HepG2 (cell line): ENCODE results near the gene INF2. TPM values are rescaled to one million over a fixed set of nuclear protein-coding genes. Genes with fewer than 3 reads are reported as not detected.

Experiments used
- ATF7 ChIP-seq, 2 experiments: fragments of 450-650 bp in 1 of 2; sonication (generic) in 1 of 2; formaldehyde crosslinking in 1 of 2; IDR thresholded peaks; 2 replicates each; pipeline versions ENCODE4 v1.4.0 to v1.6.1; 2016 to 2020; ENCODE audit warnings: antibody characterized with exemption in 1 of 2, mild to moderate bottlenecking in 1 of 2, missing genetic modification reagents in 1 of 2
- CENPX ChIP-seq: sonication (generic); formaldehyde crosslinking; IDR thresholded peaks from 2 replicates; pipeline ENCODE4 v1.9.0; 2021; ENCODE audit warnings: mild to moderate bottlenecking, missing genetic modification reagents, moderate library complexity
- DNMT3B ChIP-seq: conservative IDR thresholded peaks from 2 replicates; pipeline ENCODE4 v1.6.1; 2016; ENCODE audit warnings: missing biosample characterization, control low read depth
- ERF ChIP-seq: IDR thresholded peaks from 2 replicates; pipeline ENCODE4 v1.6.1; 2018; ENCODE audit warnings: missing biosample characterization, missing genetic modification reagents
- FOSL1 ChIP-seq: sonication (generic); formaldehyde crosslinking; IDR thresholded peaks from 2 replicates; pipeline ENCODE4 v1.9.0; 2021; ENCODE audit warnings: missing genetic modification reagents, borderline replicate concordance
- GATAD2A ChIP-seq: IDR thresholded peaks from 2 replicates; pipeline ENCODE4 v1.6.1; 2016
- GLI4 ChIP-seq: sonication (generic); formaldehyde crosslinking; IDR thresholded peaks from 2 replicates; pipeline ENCODE4 v1.5.1; 2020; ENCODE audit warnings: missing genetic modification reagents, mild to moderate bottlenecking, moderate library complexity, borderline replicate concordance
- GMEB1 ChIP-seq: sonication (generic); formaldehyde crosslinking; IDR thresholded peaks from 2 replicates; pipeline ENCODE4 v1.5.1; 2020; ENCODE audit warnings: missing genetic modification reagents, mild to moderate bottlenecking, borderline replicate concordance
- SNRNP70 ChIP-seq: fragments of 200-400 bp; formaldehyde crosslinking; IDR thresholded peaks from 2 replicates; pipeline ENCODE4 v1.6.1; 2017; ENCODE audit warnings: mild to moderate bottlenecking, low read depth, low read length, moderate library complexity
- TERF1 ChIP-seq: sonication (generic); formaldehyde crosslinking; IDR thresholded peaks from 2 replicates; pipeline ENCODE4 v1.8.0; 2022; ENCODE audit warnings: mild to moderate bottlenecking, missing genetic modification reagents, moderate library complexity
- WIZ ChIP-seq: sonication (generic); formaldehyde crosslinking; IDR thresholded peaks from 2 replicates; pipeline ENCODE4 v1.5.1; 2020; ENCODE audit warnings: mild to moderate bottlenecking, missing genetic modification reagents
- ZFX ChIP-seq: sonication (generic); formaldehyde crosslinking; IDR thresholded peaks from 2 replicates; pipeline ENCODE4 v1.4.0; 2020; ENCODE audit warnings: mild to moderate bottlenecking, low read depth, missing genetic modification reagents, moderate library complexity
- ZNF225 ChIP-seq: sonication (generic); formaldehyde crosslinking; IDR thresholded peaks from 2 replicates; pipeline ENCODE4 v1.4.0; 2020; ENCODE audit warnings: mild to moderate bottlenecking, missing genetic modification reagents
- ZNF280B ChIP-seq: sonication (generic); formaldehyde crosslinking; IDR thresholded peaks from 2 replicates; pipeline ENCODE4 v1.5.0; 2020; ENCODE audit warnings: missing genetic modification reagents, mild to moderate bottlenecking, borderline replicate concordance
- ZNF296 ChIP-seq: sonication (generic); formaldehyde crosslinking; conservative IDR thresholded peaks from 2 replicates; pipeline ENCODE4 v1.5.0; 2020; ENCODE audit warnings: mild to moderate bottlenecking, missing genetic modification reagents
- ZNF354B ChIP-seq: sonication (generic); formaldehyde crosslinking; IDR thresholded peaks from 2 replicates; pipeline ENCODE4 v1.8.0; 2022; ENCODE audit warnings: mild to moderate bottlenecking, missing genetic modification reagents
- ZNF772 ChIP-seq: sonication (generic); formaldehyde crosslinking; IDR thresholded peaks from 2 replicates; pipeline ENCODE4 v1.5.0; 2020; ENCODE audit warnings: mild to moderate bottlenecking, missing genetic modification reagents
- ZNF777 ChIP-seq: sonication (generic); formaldehyde crosslinking; IDR thresholded peaks from 2 replicates; pipeline ENCODE4 v1.4.0; 2020; ENCODE audit warnings: missing genetic modification reagents
- ZSCAN12 ChIP-seq: sonication (generic); formaldehyde crosslinking; IDR thresholded peaks from 2 replicates; pipeline ENCODE4 v1.9.0; 2021; ENCODE audit warnings: mild to moderate bottlenecking, missing genetic modification reagents
- ZSCAN20 ChIP-seq: sonication (generic); formaldehyde crosslinking; IDR thresholded peaks from 2 replicates; pipeline ENCODE4 v1.4.0; 2020; ENCODE audit warnings: missing genetic modification reagents, mild to moderate bottlenecking, borderline replicate concordance
- polyA plus RNA-seq, 8 experiments: library from polyadenylated mRNA; depleted of rRNA in 3 of 8; stranded (reverse) in 7 of 8; unstranded in 1 of 8; fragments of >200 nt; fragmentation: Illumina TruSeq in 4 of 8; extraction: Trizol in 4 of 8; gene quantifications; 2 replicates each; pipeline versions ENCODE4 v1.2.1 to v1.2.3, GENCODE V29; 2011 to 2016; ENCODE audit warnings: low read depth in 4 of 8, missing spikeins in 1 of 8, mixed read lengths in 1 of 8; ENCODE audit not compliant: insufficient read depth in 1 of 8
- total RNA-seq, 5 experiments: library from RNA; depleted of rRNA; stranded (reverse); fragments of >200 nt; fragmentation: Illumina TruSeq; extraction: Trizol; gene quantifications; 2 replicates each; pipeline ENCODE4 v1.2.3, GENCODE V29; 2016; ENCODE audit warnings: low read depth in 1 of 5
- TF ChIP-seq, protein P1 (sequence below): sonication (generic); formaldehyde crosslinking; IDR thresholded peaks from 2 replicates; pipeline ENCODE4 v1.4.0; 2020; ENCODE audit warnings: missing genetic modification reagents; ENCODE audit errors: not compliant biosample characterization
- TF ChIP-seq, protein P2 (sequence below): sonication (generic); formaldehyde crosslinking; IDR thresholded peaks from 2 replicates; pipeline ENCODE4 v1.4.0; 2020; ENCODE audit warnings: mild to moderate bottlenecking, missing genetic modification reagents
- TF ChIP-seq, protein P3 (sequence below): sonication (generic); formaldehyde crosslinking; IDR thresholded peaks from 2 replicates; pipeline ENCODE4 v1.4.0; 2020; ENCODE audit warnings: mild to moderate bottlenecking, missing genetic modification reagents

The INF2 gene
- total and polyA plus RNA-seq, 2 of the 13 experiments (the other 11 are each of a cell fraction or from before 2014, with no cell fraction given), result 16.4 to 26.4 TPM

GRCh38 chr14:104722938-104723650, 33.7 kb downstream of the INF2 start (continued):
- TF ChIP-seq GMEB1 (CRISPR knock-in tag) (0 out of 2 replicates have a peak, but pooled peaks have one; percentile 5), TERF1 (CRISPR knock-in tag) (no peak), ZFX (CRISPR knock-in tag) (0 out of 2 replicates have a peak, but pooled peaks have one; percentile 18), DNMT3B (CRISPR knock-in tag) (no peak), FOSL1 (CRISPR knock-in tag) (no peak), ZNF280B (CRISPR knock-in tag) (peak; percentile 65; the same call in 1 of the 2 replicates), WIZ (CRISPR knock-in tag) (no peak), ZNF225 (CRISPR knock-in tag) (no peak), SNRNP70 (no peak), CENPX (CRISPR knock-in tag) (no peak), ZNF354B (CRISPR knock-in tag) (no peak), ZNF777 (CRISPR knock-in tag) (no peak), ERF (0 out of 2 replicates have a peak, but pooled peaks have one; percentile 13), ZSCAN20 (CRISPR knock-in tag) (no peak), ZNF296 (0 out of 2 replicates have a peak, but pooled peaks have one; percentile 14), ZSCAN12 (CRISPR knock-in tag) (no peak), GATAD2A (CRISPR knock-in tag) (no peak), GLI4 (CRISPR knock-in tag) (no peak), ZNF772 (CRISPR knock-in tag) (no peak), ATF7 (IDR thresholded peaks at IDR 0.05) (no peak), ATF7 (CRISPR knock-in tag; IDR thresholded peaks at IDR 0.05) (0 out of 2 replicates have a peak, but pooled peaks have one; percentile 23)
- TF ChIP-seq, protein P1, sequence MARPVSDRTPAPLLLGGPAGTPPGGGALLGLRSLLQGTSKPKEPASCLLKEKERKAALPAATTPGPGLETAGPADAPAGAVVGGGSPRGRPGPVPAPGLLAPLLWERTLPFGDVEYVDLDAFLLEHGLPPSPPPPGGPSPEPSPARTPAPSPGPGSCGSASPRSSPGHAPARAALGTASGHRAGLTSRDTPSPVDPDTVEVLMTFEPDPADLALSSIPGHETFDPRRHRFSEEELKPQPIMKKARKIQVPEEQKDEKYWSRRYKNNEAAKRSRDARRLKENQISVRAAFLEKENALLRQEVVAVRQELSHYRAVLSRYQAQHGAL, result no peak
- TF ChIP-seq, protein P2, sequence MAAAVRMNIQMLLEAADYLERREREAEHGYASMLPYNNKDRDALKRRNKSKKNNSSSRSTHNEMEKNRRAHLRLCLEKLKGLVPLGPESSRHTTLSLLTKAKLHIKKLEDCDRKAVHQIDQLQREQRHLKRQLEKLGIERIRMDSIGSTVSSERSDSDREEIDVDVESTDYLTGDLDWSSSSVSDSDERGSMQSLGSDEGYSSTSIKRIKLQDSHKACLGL (CRISPR knock-in tag), result 0 out of 2 replicates have a peak, but pooled peaks have one; percentile 58
- TF ChIP-seq, protein P3, sequence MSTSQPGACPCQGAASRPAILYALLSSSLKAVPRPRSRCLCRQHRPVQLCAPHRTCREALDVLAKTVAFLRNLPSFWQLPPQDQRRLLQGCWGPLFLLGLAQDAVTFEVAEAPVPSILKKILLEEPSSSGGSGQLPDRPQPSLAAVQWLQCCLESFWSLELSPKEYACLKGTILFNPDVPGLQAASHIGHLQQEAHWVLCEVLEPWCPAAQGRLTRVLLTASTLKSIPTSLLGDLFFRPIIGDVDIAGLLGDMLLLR (CRISPR knock-in tag), result 0 out of 2 replicates have a peak, but pooled peaks have one; percentile 56
